ENCODE data around the gene GGCX.
"Not testable (repeated sequence)": the region's sequence is repeated elsewhere in the genome, so short reads cannot be mapped to it uniquely, and the experiment has no call there.

GGCX gene

GRCh38 chr2:85564144-85564563 is 2.9 kb upstream of the GGCX start:
- DNase-seq: no peak

- DNase-seq: no peak
These were observed 447 bp downstream of the GGCX start for GRCh38 chr2:85560812-85561279.

GRCh38 chr2:85560403-85560726 is 928 bp downstream of the GGCX start:
- not testable (repeated sequence) for DNase-seq

GRCh38 chr2:85558160-85558559 is 3.1 kb downstream of the GGCX start:
- no peak for DNase-seq

GRCh38 chr2:85557130-85557529 is 4.2 kb downstream of the GGCX start:
- no peak for DNase-seq

GRCh38 chr2:85554980-85555612 is 6.2 kb downstream of the GGCX start:
- DNase-seq: no peak

- DNase-seq: no peak
These were observed 8.1 kb downstream of the GGCX start for GRCh38 chr2:85553184-85553583.

GRCh38 chr2:85551698-85552678 is 9.3 kb downstream of the GGCX start:
- peak; percentile 77 for DNase-seq

- DNase-seq: no peak
These were observed 10.8 kb downstream of the GGCX start for GRCh38 chr2:85550486-85550885.

- no peak for DNase-seq
These were observed 11.5 kb downstream of the GGCX start for GRCh38 chr2:85549826-85550225.

GRCh38 chr2:85549095-85549494 is 12.2 kb downstream of the GGCX start:
- no peak for DNase-seq

- no peak for DNase-seq
These were observed 12.7 kb downstream of the GGCX start for GRCh38 chr2:85548608-85548900.

- DNase-seq: no peak
These were observed 13.3 kb downstream of the GGCX start for GRCh38 chr2:85547859-85548607.

GRCh38 chr2:85547089-85547858 is 14.0 kb downstream of the GGCX start:
- no peak for DNase-seq

- no peak for DNase-seq
These were observed 15.5 kb downstream of the GGCX start for GRCh38 chr2:85545780-85546240.

GRCh38 chr2:85544915-85545779 is 16.1 kb downstream of the GGCX start:
- DNase-seq: not testable (repeated sequence)

GRCh38 chr2:85544254-85544691 is 17.0 kb downstream of the GGCX start:
- DNase-seq: not testable (repeated sequence)

GRCh38 chr2:85542777-85543176 is 18.5 kb downstream of the GGCX start:
- no peak for DNase-seq

GRCh38 chr2:85541753-85542457 is 19.4 kb downstream of the GGCX start:
- DNase-seq: no peak

GRCh38 chr2:85541262-85541661 is 20.0 kb downstream of the GGCX start:
- DNase-seq: no peak

- DNase-seq: no peak
These were observed 21.1 kb downstream of the GGCX start for GRCh38 chr2:85540133-85540648.
